Mesothelial cell of epicardium (in vitro differentiated cells): ENCODE measurements around the gene UBR4. TPM values are rescaled to one million over a fixed set of nuclear protein-coding genes. Genes with fewer than 3 reads are reported as not detected.

Experiments
- DNase-seq, 2 experiments: peaks; one replicate each; pipeline ENCODE4 v3.0.0; 2021; ENCODE audit warnings: low spot score in 2 of 2; ENCODE audit not compliant: unreplicated experiment in 2 of 2
- H3K27ac Mint-ChIP-seq: 2 replicates; pipeline ENCODE4 v1.8.0; 2021; ENCODE audit warnings: mixed read lengths
- H3K27me3 Mint-ChIP-seq: 2 replicates; pipeline ENCODE4 v1.8.0; 2021; ENCODE audit warnings: low read depth, mixed read lengths
- H3K36me3 Mint-ChIP-seq: 2 replicates; pipeline ENCODE4 v1.8.0; 2021; ENCODE audit warnings: mixed read lengths
- H3K4me1 Mint-ChIP-seq: 2 replicates; pipeline ENCODE4 v1.8.0; 2021; ENCODE audit warnings: mixed read lengths
- H3K4me3 Mint-ChIP-seq: 2 replicates; pipeline ENCODE4 v1.8.0; 2021; ENCODE audit warnings: mild to moderate bottlenecking, moderate library complexity, mixed read lengths
- H3K9me3 Mint-ChIP-seq: 2 replicates; pipeline ENCODE4 v1.8.0; 2021; ENCODE audit warnings: mixed read lengths
- total RNA-seq: library from RNA; stranded (reverse); gene quantifications from 3 replicates; pipeline ENCODE4 v1.2.1, GENCODE V29; 2021
- TF ChIP-seq, protein P1 (sequence below): fragments of 200-600 bp; sonication (generic); IDR thresholded peaks from one replicate; pipeline ENCODE4 v1.5.0; 2021; ENCODE audit warnings: antibody characterized with exemption; ENCODE audit not compliant: unreplicated experiment

Gene UBR4
- total RNA-seq, 1 donor from 2014 or later, result 222 TPM

DNA sequence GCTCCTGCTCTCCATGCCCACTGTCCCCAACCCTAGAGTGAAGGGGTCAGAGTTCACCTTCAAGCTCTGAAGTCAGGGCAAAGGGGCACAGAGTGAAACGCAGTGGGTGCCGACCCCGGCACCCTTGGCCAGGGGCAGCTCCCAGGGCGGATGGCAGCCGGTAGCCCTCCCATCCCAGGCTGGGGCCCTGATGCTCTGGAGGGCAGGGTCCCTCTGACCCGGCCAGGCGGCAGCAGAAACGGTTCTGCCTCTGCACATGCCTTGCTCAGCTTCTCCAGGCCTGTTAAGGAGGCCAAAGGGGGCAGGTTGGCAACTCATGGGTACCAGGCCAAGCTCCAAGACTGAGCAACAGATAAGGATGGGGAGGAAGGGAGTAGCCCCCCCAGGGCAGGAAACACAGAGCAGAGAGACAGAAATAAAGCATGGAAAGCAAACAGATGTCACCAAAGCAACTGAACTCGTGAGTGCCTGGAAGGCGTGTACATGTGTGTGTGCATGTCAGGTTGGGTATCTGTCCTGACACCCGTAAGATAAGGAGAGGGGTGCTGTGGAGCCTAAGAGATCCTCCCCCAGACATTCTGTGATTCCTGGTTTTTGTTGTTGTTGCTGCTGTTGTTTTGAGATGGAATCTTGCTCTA, 141.3 kb downstream of the UBR4 start:
- TF ChIP-seq, protein P1, sequence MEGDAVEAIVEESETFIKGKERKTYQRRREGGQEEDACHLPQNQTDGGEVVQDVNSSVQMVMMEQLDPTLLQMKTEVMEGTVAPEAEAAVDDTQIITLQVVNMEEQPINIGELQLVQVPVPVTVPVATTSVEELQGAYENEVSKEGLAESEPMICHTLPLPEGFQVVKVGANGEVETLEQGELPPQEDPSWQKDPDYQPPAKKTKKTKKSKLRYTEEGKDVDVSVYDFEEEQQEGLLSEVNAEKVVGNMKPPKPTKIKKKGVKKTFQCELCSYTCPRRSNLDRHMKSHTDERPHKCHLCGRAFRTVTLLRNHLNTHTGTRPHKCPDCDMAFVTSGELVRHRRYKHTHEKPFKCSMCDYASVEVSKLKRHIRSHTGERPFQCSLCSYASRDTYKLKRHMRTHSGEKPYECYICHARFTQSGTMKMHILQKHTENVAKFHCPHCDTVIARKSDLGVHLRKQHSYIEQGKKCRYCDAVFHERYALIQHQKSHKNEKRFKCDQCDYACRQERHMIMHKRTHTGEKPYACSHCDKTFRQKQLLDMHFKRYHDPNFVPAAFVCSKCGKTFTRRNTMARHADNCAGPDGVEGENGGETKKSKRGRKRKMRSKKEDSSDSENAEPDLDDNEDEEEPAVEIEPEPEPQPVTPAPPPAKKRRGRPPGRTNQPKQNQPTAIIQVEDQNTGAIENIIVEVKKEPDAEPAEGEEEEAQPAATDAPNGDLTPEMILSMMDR, result no peak

DNA sequence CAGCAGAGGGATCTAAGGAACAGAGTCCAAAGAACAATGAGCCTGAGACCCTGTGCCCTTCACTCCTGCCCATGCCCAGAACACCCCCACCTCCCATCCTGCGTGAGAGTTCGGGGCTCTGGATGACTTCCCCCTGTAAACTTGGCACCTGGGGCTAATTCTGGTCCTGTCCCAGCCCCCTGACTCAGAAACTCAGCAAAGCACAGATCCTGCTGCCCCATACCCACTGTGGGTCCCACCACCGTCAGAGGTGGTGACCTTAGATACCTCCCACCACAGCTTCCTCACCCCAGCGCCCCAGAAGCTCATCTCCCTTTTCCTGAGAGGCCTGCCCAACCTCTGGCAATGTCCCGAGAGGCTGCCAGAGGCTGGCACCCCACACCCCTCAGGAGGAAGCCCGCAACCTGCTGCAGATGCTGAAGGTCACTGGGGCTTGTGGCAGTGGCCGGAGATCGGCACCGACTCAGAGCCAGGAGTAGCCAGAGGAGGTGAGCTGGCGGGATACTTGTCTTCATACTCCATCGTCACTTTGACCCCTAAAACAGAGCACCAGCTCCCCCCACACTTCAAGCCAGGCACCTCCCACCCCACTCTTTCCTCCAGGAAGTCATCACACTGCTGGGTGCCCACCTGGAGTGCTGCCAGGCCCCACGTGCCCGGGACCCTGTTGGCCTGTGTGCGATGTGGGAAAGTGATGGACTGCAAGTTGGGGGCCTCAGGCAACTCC, 142.0 kb downstream of the UBR4 start:
- no peaks in the 10 kb centered on the region for H3K9me3 Mint-ChIP-seq
- no peak for DNase-seq
- TF ChIP-seq, protein P1, result no peak
- H3K27me3 Mint-ChIP-seq, result no peaks in the 10 kb centered on the region
- H3K4me3 Mint-ChIP-seq, result no peak overlapping the region
- no peaks in the 10 kb centered on the region for H3K4me1 Mint-ChIP-seq
- peaks cover 2% of the 10 kb centered on the region for H3K36me3 Mint-ChIP-seq
- H3K27ac Mint-ChIP-seq, result no peak overlapping the region

More for the DNA sequence above, 141.3 kb downstream of the UBR4 start:
- Mint-ChIP-seq H3K9me3 (no peaks in the 10 kb centered on the region), H3K27ac (no peak overlapping the region), H3K36me3 (peaks cover 5% of the 10 kb centered on the region), H3K4me1 (no peaks in the 10 kb centered on the region), H3K4me3 (no peak overlapping the region), H3K27me3 (no peaks in the 10 kb centered on the region)
- DNase-seq, result no peak

DNA sequence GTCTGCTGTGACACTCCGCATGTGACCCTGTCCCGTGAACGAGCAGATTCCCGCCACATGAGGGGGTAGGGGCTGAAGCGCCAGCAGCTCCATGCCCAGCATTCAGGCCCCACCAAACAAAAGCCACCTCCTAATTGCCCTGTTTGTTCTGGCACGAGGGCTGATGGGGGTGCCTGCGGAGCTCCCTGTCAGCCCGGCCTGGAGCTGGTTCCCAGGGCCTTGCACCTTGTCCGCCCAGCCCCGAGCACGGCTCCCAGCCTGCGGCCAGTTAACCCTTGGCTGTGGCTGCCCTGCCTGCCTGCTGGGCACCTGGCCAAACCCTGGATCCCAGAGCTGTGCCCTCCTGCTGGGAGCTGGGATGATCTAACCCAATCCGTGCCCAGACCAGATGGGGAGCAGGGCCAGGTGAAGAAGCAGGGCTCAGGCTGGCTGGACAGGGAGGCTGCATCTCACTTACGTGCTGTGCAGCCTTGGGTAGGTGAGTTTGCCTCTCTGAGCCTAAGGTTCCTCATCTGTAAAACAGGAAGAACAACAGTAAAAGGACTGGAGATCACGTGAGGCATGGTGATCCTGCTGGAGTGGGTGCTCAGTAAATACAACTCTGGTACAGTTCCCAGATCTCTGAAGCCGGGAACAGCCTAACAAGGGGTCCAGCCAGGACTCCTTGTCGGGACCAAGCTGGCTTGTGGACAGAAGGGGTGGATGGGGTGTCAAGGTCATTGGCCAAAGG, 142.7 kb downstream of the UBR4 start:
- H3K9me3 Mint-ChIP-seq, result no peaks in the 10 kb centered on the region
- no peak for DNase-seq
- H3K36me3 Mint-ChIP-seq, result no peaks in the 10 kb centered on the region
- no peaks in the 10 kb centered on the region for H3K4me1 Mint-ChIP-seq
- no peak overlapping the region for H3K27ac Mint-ChIP-seq
- TF ChIP-seq, protein P1, result no peak
- H3K4me3 Mint-ChIP-seq, result no peak overlapping the region
- no peaks in the 10 kb centered on the region for H3K27me3 Mint-ChIP-seq

DNA sequence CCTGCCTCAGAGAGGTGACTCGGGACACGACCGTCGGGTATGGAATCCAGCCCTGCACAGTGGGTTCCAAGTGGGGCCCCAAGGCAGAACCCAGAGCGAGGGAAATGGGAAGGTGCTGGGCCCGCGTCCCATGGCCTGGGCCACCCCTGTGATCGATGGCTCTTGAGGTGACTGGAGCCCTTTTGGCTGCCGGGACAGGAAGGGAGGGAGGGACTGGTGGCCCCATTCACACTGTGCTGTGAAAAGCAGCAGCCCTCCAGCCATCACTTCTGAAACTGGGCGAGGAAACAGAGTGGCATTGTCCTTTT, 143.2 kb downstream of the UBR4 start:
- no peak for DNase-seq
- no peaks in the 10 kb centered on the region for H3K36me3 Mint-ChIP-seq
- TF ChIP-seq, protein P1, result no peak
- H3K4me3 Mint-ChIP-seq, result no peak overlapping the region
- H3K4me1 Mint-ChIP-seq, result no peaks in the 10 kb centered on the region
- H3K9me3 Mint-ChIP-seq, result no peaks in the 10 kb centered on the region
- no peak overlapping the region for H3K27ac Mint-ChIP-seq
- H3K27me3 Mint-ChIP-seq, result no peaks in the 10 kb centered on the region

DNA sequence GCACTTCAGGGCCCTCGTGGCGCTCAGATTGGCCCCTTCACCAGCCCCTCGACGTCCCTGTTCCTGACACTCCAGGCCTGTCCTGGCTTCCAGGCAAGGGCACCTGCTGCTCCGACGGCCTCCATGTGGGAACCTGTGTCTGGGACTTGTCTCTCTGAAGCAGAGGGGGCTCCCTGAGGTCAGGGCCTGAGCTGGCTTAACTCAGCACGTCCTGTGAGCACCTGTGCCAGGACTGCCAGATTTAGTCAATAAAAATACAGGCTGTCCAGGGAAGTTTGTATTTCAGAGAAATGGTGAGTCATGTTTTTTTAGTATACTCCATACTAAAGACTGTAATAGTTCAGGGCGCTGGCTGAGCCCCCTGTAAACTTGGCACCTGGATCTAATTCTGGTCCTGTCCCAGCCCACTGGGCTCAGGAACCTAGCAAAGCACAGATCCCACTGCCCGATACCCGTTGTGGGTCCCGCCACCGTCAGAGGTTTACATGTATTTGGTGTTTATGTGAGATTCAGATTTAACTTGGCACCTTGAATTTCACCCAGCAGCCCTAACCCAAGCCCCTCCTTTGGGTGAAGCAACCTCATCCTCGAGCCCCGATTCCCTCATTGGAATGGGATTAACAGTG, 143.7 kb downstream of the UBR4 start:
- TF ChIP-seq, protein P1, result no peak
- Mint-ChIP-seq H3K36me3 (peaks cover 1% of the 10 kb centered on the region), H3K4me1 (no peaks in the 10 kb centered on the region), H3K9me3 (peaks cover 2% of the 10 kb centered on the region), H3K27me3 (no peaks in the 10 kb centered on the region), H3K4me3 (no peak overlapping the region), H3K27ac (no peak overlapping the region)
- DNase-seq, result no peak
